GM18517 (cell line): Measurements from ENCODE around the gene TGFB2.
A peak's percentile ranks its signal among the peaks of the same experiment; 100 is the strongest.
"Not testable (repeated sequence)": the region's sequence is repeated elsewhere in the genome, so short reads cannot be mapped to it uniquely, and the experiment has no call there.

Experiments
- ATAC-seq: cut with Tn5 transposase; IDR thresholded peaks from one replicate; pipeline ENCODE4 v1.9.1; 2021; ENCODE audit warnings: mild to moderate bottlenecking, moderate library complexity; ENCODE audit not compliant: unreplicated experiment

The TGFB2 gene

GRCh38 chr1:218344814-218345672, at the start of gene TGFB2:
TSS of gene TGFB2 (plus strand) at chr1:218345336. CDS start at chr1:218346702, 1,366 bp downstream.
- peak; percentile 53 for ATAC-seq

GRCh38 chr1:218296162-218296561, 49.0 kb upstream of the TGFB2 start:
- no peak for ATAC-seq

- no peak for ATAC-seq
These were observed 47.7 kb upstream of the TGFB2 start for GRCh38 chr1:218297461-218297860.

- no peak for ATAC-seq
These were observed 47.3 kb upstream of the TGFB2 start for GRCh38 chr1:218297867-218298266.

GRCh38 chr1:218298398-218298797, 46.7 kb upstream of the TGFB2 start:
- ATAC-seq, result no peak

- no peak for ATAC-seq
These were observed 45.7 kb upstream of the TGFB2 start for GRCh38 chr1:218299416-218299815.

- ATAC-seq, result no peak
These were observed 43.9 kb upstream of the TGFB2 start for GRCh38 chr1:218301217-218301616.

GRCh38 chr1:218302155-218302554, 43.0 kb upstream of the TGFB2 start:
- no peak for ATAC-seq

- ATAC-seq, result no peak
These were observed 41.8 kb upstream of the TGFB2 start for GRCh38 chr1:218303176-218303879.

GRCh38 chr1:218304281-218305039, 40.7 kb upstream of the TGFB2 start:
- no peak for ATAC-seq

- no peak for ATAC-seq
These were observed 39.6 kb upstream of the TGFB2 start for GRCh38 chr1:218305472-218306064.

GRCh38 chr1:218312509-218312908, 32.6 kb upstream of the TGFB2 start:
- no peak for ATAC-seq

GRCh38 chr1:218314316-218314715, 30.8 kb upstream of the TGFB2 start:
- no peak for ATAC-seq

- no peak for ATAC-seq
These were observed 29.5 kb upstream of the TGFB2 start for GRCh38 chr1:218315638-218316037.

GRCh38 chr1:218317061-218317460, 28.1 kb upstream of the TGFB2 start:
- no peak for ATAC-seq

GRCh38 chr1:218320182-218320581, 25.0 kb upstream of the TGFB2 start:
- ATAC-seq, result not testable (repeated sequence)

GRCh38 chr1:218322762-218323161, 22.4 kb upstream of the TGFB2 start:
- no peak for ATAC-seq

- no peak for ATAC-seq
These were observed 21.4 kb upstream of the TGFB2 start for GRCh38 chr1:218323568-218324225.

GRCh38 chr1:218324226-218324580, 20.9 kb upstream of the TGFB2 start:
- ATAC-seq, result no peak

GRCh38 chr1:218328769-218329168, 16.4 kb upstream of the TGFB2 start:
- ATAC-seq, result no peak
